HL-60/S4 (cell line): Measurements from ENCODE around the gene POU2AF2.
"Not testable (repeated sequence)": the region's sequence is repeated elsewhere in the genome, so short reads cannot be mapped to it uniquely, and the experiment has no call there.

ENCODE experiments used
- in situ Hi-C: fragments of 300-500 bp; cut with MboI; formaldehyde crosslinking; loops from 2 replicates; pipeline ENCODE4 v1.14.3; 2022; ENCODE audit warnings: low sequenced_read_pairs

POU2AF2 gene

DNA sequence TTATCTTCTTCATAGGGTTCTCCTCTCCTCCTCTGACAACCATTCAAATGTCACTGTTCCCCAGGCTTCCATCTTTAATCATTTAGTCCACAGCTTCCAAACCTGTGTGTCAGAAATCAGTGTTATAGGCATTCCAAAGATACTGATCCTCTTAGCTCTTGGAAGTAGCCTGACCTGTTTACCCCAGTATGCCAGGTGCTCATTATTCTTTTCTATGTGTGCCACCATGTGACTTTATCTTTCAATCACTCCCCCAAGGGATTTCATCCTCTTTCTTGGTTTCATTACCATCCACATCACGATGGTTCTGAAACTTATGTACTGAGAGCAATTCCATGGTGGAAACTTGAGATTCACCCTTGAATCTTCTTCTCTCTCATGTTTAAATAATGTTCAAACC, 7.6 kb downstream of the POU2AF2 start:
- in situ Hi-C loops, result no loop called here

DNA sequence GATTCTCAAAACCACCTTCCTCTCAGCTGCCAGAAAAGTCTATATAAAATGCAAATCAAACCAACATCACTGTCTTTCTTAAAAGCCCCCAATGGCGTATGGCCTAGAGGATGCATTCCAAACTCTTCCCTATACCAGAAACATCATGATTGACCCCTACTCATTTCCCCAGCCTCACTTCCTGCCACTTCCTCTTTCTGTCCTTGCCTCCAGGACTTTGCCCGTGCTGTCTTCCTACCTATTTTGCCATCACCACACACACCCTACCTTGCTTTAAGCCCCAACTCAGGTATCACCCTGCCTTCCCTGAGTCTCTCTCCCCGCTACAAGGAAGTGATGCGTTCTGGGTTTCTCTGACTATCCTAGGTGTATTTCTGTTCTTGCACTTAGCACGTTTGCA, 8.1 kb downstream of the POU2AF2 start:
- in situ Hi-C loops, result no loop called here

DNA sequence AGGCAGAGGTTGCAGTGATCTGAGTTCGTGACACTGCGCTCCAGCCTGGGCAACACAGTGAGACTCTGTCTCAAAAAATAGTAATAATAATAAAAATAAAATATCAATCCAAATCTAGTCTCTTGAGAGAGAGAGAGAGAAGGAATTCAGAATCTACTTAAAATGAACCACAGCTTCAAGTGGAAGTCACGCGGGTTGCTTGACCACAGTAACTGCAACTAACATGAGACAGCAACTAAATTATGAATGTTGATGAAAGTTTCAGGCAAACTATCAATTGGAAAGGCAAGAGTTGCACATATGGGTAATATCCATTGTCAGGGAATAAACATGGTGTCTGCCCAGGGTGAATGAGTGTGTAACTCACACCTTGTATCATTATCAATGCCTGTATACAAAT, 12.5 kb downstream of the POU2AF2 start:
- in situ Hi-C loops, result no loop called here

DNA sequence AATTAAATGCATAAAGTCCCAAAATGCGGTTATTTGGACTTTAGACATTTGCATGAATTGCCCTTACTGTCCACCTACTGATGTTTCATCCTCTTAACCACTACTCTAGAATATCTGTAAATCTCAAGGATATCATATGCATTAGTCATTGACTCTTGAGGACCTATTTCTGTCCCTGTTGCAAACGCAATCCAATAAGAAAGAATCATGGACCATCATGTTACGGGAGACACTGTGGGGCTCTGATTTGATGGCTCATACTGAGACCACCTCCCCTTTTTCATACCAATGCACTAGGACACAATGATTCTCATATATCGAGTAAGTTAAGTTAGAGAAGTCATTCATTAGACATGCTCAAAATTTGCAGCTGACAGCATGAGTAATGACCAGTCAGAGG, 14.4 kb downstream of the POU2AF2 start:
- in situ Hi-C loops, result no loop called here

DNA sequence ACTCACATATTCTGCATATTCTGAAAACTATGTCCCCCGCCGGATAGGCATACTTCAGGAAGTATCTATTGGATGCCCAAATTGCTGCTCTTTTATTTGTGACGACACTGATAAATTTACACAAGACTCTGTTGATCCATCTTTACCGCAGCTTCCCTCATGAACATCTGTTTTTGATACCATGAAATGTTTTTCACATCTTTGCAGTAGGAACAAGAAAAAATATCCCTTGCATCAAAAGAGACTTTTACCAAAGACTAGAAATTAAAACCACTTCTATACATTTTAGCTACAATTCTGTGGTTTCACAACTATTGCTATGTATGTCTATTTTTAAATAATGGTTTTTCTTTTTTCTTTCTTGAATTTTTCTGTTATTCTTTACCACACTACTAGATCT, 15.3 kb downstream of the POU2AF2 start:
- in situ Hi-C loops, result no loop called here

DNA sequence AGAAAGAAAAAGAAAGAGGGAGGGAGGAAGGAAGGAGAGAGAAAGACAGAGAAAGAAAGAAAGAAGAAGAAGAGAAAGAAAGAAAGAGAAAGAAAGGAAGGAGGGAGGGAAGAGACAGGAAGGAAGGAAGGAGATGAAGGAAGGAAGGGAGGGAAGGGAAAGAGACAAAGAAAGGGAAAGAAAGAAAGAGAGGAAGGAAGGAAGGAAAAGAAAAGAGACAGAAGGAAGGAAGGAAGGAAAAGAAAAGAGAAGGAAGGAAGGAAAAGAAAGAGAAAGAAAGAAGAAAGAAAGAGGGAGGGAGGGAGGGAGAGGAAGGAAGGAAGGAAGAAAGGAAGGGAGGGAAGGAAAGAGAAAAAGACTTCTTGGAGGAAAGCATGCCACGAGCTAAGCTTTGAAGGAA, 19.1 kb downstream of the POU2AF2 start:
- in situ Hi-C loops, result no loop called here

DNA sequence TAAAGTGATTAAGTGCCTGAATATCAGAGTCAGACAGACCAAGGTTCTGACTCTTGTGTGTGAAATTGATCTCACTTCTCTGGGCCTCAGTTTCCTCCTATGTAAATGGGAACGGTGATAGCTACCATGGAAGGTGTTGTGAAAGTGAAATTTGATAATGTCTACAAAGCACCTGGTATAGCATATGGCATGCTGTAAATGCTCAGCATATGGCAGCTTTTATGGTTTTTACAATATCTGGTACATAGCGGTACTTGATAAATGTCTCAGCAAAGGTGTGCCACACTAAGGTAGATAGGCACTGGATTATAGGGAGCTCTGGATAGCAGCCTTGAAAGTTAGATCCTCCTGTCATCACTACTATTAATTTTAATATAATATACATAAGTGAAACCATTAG, 19.9 kb downstream of the POU2AF2 start:
- in situ Hi-C loops, result no loop called here

DNA sequence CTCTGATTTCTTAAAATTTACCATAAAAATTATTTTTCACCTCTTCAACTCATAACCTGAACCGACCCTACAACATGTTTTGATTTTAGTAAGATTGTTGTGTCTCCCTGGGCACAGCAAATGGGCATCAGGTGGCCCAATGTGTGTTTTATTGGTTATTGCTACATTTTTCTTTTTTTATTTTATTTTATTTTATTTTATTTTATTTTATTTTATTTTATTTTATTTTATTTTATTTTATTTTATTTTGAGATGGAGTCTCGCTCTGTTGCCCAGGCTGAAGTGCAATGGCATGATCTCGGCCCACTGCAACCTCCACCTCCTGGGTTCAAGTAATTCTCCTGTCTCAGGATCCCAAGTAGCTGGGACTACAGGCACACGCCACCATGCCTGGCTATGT, 22.8 kb downstream of the POU2AF2 start:
- in situ Hi-C loops, result not testable (repeated sequence)

DNA sequence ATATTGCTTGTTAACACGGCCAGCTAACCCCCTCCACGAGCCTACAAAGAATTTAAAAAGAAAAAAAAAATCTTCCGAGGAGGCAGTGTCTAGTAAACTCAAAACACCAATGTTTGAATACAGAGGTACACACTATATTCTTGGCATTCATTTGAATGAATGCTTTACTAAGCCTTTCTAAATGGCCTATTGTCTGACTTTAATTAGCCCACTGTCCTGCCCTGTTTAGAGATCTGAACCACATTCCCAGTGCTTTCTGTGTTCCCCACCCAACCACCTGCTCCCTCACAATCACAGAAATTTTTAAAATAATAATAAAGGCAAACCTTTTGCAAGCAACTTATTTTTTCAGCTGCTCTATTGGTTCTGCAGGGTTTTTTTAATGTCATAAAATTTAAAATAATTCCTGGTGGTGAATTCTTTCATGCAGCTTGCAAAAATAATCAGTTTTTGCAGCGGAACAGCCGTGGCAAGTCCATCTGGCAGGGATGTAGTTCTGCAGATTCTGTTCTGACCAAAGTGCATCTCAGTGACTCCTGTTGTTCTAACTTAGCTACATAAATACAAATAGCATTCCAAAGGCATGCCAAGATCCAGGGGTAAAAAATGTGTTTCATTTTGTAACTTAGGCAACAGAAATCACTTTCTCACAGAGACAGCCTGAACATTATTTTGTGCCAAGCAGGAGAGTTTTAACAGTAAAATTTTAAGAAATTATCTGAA, 23.8 kb downstream of the POU2AF2 start:
- in situ Hi-C loops, result no loop called here

DNA sequence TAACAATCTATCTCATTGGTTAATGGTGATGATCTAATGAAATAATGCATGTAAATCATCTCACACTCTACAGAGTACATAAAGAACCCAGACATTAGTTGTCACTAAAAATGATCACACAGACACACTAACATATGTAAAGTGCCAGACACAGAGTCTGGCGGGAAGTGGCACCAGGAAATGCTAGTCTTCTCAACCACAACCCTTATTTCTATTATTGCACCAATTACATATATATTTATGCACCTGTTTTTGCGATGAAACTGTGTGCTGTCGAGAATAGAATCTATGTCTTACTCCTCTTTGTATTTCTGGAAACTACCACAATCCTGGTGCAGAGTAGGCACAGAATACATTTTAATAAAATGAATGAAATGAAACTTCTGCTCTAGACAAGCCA, 26.9 kb downstream of the POU2AF2 start:
- in situ Hi-C loops, result no loop called here

DNA sequence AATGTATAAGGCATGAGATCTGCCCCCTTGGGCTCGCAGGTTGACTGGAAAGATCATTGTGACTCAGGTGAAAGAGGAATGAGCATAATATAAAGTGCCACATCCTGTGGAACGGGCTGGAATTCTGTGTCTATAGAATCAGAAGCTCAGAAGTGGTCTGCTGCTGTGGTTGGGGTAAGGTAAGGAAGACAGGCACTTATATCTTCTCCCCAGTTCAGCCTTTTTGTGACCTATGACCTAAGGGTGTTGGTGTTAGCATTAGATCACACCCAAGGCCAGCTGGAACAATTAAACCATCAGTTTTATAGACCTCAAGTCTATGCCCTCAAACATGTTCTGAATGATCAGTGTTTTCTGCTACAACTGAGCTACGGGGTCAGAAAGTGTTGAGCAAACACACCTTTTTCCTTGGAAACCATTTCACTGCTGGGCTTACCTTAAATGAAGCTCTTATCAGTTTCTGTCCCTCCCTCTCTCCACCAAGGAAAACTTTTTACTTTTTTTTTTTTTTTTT, 37.1 kb downstream of the POU2AF2 start:
- in situ Hi-C loops, result loop anchor here (10.0 kb wide), 1 partner anchor 142 kb away; no protein-coding TSS in a partner anchor

DNA sequence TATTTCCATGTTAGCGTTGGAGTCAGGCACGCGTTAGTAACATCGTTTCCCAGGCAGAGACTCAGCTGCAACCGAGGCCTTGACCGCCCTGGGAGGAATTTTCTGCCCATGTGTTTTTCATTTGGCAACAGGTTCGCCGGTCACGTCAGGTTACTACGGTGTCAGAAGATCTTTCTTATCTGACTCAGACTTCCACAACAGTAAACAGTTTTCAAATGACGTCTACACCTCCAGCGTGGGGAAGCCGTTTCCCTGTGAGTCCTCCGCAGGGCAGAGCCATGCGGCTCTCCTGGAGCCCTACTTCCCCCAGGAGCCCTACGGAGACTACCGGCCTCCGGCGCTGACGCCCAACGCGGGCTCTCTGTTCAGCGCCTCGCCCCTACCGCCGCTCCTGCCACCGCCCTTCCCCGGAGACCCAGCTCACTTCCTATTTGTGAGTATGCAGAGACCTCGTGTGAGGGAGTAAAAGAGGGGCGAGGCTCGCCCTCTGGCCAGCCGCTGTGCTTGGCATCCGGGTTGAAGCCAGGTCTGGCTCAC, 38.5 kb downstream of the POU2AF2 start:
- in situ Hi-C loops, result loop anchor here (10.0 kb wide), 1 partner anchor 141 kb away; no protein-coding TSS in a partner anchor

DNA sequence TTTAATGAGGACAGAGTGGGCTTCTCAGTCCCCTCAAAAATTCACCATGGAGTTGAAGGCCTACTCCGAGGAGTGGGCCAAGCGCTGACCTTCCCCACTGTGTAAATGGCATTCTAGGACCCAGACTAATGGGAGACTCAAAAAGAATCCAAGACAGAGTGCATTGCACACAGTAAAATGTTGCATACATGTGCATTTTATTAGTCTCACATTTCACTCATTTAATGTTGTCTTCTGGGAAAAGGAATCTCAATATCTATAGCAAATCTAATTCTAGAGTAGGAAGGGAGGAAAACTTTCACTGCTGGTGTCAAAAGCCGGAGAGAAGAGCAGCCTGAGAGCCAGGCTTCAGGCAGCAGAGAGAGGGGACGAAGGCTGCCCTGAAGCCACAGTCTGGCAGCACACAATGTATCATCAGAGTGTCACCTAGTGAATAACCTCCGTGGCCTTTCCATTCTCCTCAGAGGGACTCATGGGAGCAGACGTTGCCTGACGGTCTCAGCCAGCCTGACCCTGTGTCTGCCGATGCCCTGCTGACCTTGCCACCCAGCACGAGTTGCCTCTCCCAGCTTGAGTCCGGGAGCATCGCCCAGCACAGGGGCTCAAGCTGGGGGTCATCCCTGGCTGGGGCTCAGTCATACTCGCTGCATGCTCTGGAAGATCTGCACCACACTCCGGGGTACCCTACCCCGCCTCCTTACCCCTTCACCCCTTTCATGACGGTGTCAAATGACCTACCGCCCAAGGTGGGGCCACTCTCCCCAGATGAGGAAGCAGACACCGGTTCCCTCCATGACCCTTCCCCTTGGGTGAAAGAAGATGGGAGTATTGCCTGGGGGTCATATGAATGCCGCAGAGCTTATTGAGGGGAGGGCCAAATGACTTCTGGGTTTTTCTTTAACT, 39.9 kb downstream of the POU2AF2 start:
- in situ Hi-C loops, result loop anchor here (10.0 kb wide), 1 partner anchor 139 kb away; no protein-coding TSS in a partner anchor

DNA sequence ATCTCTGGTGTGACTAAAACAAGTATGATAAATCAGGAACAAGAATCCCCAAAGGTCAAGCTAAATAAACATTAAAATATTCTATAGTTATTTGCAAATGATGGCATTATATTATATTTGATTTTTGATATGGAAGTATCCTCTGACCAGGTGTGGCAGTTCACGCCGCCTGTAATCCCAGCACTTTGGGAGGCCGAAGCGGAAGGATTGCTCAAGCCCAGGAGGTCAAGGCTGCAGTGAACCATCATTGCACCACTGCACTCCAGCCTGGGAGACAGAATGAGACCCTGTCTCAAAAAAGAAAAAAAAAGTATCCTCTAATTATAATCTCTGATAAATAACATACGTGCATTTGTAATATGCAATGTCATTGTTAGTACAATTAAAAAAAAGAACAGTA, 46.2 kb downstream of the POU2AF2 start:
- in situ Hi-C loops, result no loop called here

DNA sequence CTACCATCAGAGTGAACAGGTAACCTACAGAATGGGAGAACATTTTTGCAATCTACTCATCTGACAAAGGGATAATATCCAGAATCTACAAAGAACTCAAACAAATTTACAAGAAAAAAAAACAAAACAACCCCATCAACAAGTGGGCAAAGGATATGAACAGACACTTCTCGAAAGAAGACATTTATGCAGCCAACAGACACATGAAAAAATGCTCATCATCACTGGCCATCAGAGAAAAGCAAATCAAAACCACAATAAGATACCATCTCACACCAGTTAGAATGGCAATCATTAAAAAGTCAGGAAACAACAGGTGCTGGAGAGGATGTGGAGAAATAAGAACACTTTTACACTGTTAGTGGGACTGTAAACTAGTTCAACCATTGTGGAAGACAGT, 46.9 kb downstream of the POU2AF2 start:
- in situ Hi-C loops, result not testable (repeated sequence)

DNA sequence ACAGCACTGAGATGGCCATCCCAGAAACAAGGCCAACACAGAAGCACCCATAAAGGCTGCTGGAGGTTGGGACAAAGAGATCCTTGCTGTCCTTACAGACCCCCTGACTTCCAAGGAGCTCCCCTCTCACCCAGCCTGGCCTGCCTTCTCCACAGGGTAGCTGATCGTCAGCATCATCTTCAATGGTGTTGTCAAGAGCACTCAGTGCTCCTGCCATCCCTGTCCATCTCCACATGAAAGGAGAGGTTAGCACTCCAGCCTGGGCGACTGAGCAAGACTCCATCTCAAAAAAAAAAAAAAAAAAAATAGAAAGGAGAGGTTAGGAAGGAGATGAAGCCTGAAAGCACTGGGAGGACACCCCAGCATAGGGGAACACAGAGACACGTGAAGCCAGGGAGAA, 50.7 kb downstream of the POU2AF2 start:
- in situ Hi-C loops, result no loop called here

DNA sequence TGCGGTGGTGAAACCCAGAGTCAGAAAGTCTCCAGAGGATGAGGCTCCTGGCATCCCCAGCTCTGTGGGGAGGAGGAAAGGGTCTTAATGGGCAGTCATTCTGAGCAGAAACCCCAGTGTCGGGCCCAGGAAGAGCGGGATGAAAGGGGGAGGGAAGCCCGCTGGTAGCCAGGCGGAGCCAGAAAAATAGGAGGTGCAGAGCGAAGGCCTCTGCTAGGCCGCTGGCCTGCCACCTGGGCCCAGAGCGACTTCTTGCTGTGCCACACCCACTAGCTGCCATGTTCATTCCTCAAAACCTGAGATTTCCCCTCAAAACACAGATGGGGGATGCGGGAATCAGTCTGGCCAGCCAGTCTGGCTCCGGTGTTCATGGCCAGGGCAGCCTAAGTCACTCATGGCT, 52.2 kb downstream of the POU2AF2 start:
- in situ Hi-C loops, result no loop called here

DNA sequence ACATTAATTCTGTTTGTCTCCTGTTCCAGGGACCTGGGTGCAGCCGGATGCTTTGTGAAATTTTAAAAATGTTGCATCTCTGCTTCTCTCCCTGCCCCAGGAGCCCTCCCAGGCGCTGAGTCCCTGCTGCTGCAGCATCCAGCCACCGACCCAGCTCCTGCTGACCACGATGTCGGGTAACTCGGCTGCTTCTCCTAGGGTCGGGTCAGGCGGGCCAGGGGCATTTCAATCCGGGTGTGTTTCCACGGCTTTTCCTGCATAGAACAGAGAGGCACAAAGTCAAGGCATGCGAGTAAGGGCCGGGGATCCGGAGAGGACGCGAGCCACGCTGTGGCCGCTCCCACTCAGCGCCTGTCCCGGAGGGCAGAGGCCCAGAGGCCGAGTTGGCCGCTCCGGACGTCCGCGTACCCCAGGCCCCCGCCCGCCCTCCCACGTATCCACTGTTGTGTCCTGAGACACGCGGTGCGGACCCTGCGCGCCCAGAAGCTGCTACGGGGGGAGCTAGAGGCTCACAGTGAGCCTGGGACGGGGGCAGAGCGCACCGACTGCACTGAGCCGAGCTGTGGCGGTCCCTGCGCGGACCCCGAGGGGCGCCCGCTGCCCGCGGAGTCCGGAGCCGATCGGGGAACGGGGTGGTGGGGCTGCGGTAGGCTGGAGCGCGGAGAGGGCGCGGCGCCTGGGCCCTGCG, 53.0 kb downstream of the POU2AF2 start, which contains the start of gene POU2AF3:
TSS of gene POU2AF3 (plus strand) at position 134 of the 688 bp plus-strand sequence. CDS start at position 170, 36 bp downstream.
- in situ Hi-C loops, result no loop called here

DNA sequence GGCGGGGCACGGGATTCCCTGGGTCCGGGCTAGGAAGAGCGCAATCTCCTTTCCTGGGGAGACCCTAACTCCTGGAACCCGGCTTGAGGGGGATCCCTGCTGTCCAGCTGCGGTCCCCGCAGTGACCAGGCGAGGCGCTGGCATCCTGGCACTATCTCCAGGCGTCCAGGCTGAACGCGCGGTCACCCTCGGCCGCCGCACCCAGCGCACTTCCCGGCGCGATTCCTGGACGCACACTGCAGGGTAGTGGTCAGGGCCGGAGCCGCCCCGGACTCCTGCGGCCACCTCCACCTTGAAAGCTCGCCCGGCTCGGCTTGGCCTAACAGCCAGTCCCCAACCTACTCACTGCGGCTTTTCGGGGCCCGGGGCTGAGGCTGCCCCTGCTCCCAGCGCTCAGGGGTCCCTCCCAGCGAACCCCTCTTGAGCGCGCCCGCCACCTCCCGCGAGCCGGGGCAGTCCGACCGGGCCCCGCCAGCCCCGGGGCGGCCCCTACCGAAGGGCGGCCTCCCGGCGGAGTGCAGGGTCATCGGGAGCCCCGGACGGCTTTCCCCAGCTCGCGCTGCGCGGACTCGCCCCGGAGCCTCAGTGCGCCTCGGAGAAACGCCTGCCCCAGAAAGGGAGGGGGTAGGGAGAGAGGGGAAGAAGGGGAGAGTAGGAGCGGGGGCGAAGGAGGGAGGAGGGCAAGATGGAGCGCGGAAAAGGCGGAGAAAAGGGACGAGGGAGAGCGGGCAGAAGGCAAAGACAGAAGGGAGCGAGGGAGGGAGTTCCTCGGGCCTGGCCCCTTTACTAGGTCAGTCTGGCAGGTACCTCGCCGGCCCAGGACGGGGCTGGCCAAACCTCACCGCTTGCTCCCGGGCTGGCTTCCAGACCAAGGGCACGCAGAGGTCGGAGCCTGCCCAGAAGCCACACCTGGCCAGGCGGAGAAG, 53.8 kb downstream of the POU2AF2 start:
- in situ Hi-C loops, result no loop called here

DNA sequence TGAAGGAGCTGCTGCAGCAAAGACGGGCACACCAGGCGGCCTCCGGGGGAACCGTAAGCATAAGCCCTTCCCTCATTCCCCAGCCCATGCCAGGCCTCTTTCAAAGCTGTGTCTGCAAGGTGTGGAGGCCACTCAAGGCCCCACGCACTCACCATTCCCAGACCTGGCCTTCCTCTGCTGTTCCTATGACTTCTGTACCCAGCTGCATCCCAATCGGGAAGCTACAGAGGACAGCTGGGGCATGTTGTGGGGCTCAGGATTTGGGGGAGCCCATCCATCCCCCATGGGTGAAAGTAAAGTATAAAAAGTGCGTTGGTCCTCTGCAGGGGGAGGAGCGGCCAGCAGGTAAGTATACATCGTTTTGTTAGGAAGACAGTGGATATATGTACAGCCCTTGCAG, 55.0 kb downstream of the POU2AF2 start:
- in situ Hi-C loops, result no loop called here
